GM12878 (cell line): ENCODE measurements around the gene CC2D1A. TPM values are rescaled to one million over a fixed set of nuclear protein-coding genes. Genes with fewer than 3 reads are reported as not detected.
"Not testable (repeated sequence)": the region's sequence is repeated elsewhere in the genome, so short reads cannot be mapped to it uniquely, and the experiment has no call there.

Source experiments
- ATAC-seq: fragments of 200-7000 bp; cut with Tn5 transposase; 3 replicates; pipeline ENCODE4 v1.9.1; 2020; ENCODE audit warnings: mild to moderate bottlenecking, moderate library complexity
- BruUV-seq: library from RNA; stranded (reverse); fragments of 400-500 nt; replicated peaks from 2 replicates; lab custom pipeline; 2021; lab: Mats Ljungman, UMichigan
- CTCF ChIA-PET: fragments of 300-600 bp; sonication (Branson Sonifier 250); formaldehyde crosslinking; extraction: SDS; loops from one replicate; lab custom pipeline; 2021; ENCODE audit warnings: inconsistent platforms; lab: Yijun Ruan, JAX
- POLR2A ChIA-PET: fragments of 350-600 bp; formaldehyde crosslinking; extraction: SDS; loops from one replicate; lab custom pipeline; 2021; ENCODE audit warnings: inconsistent platforms; lab: Charles Lee
- RAD21 ChIA-PET: fragments of 300-600 bp; sonication (Branson Sonifier 250); formaldehyde crosslinking; loops from one replicate; lab custom pipeline; 2023; ENCODE audit warnings: antibody characterized with exemption; ENCODE audit not compliant: unreplicated experiment; lab: Charles Lee
- SMC1A ChIA-PET: fragments of 300-600 bp; sonication (Branson Sonifier 250); formaldehyde crosslinking; loops from one replicate; lab custom pipeline; 2023; ENCODE audit not compliant: unreplicated experiment, uncharacterized antibody; lab: Charles Lee
- DNase-seq: peaks from one replicate; pipeline ENCODE4 v3.0.0-alpha.2; 2011; ENCODE audit warnings: low read depth, low spot score
- FAIRE-seq: peaks from 3 replicates; lab custom pipeline; 2011; peaks lifted over from hg19 to GRCh38; lab: Jason Lieb, UNC
- H2AFZ ChIP-seq: 2 replicates; pipeline ENCODE4 v1.6.0; 2011; ENCODE audit warnings: low read depth, low read length, control low read depth; ENCODE audit not compliant: control insufficient read depth
- H3K27ac ChIP-seq: 2 replicates; pipeline ENCODE4 v1.5.1; 2011; ENCODE audit warnings: control low read depth; ENCODE audit not compliant: control insufficient read depth, insufficient read depth
- H3K27me3 ChIP-seq, 2 experiments: replicated peaks in 1 of 2; 2 replicates each; pipeline versions ENCODE4 v1.6.0 to v1.6.1; 2011; ENCODE audit warnings: low read length in 1 of 2; ENCODE audit not compliant: control insufficient read depth in 2 of 2, insufficient read depth in 2 of 2
- H3K36me3 ChIP-seq, 2 experiments: 2 replicates each; pipeline ENCODE4 v1.5.1; 2011; ENCODE audit warnings: low read length in 1 of 2; ENCODE audit not compliant: control insufficient read depth in 2 of 2, insufficient read depth in 2 of 2
- H3K4me1 ChIP-seq: 2 replicates; pipeline ENCODE4 v1.6.1; 2011; ENCODE audit warnings: mild to moderate bottlenecking, low read length, moderate library complexity, mixed read lengths; ENCODE audit not compliant: control insufficient read depth, insufficient read depth
- H3K4me2 ChIP-seq: 2 replicates; pipeline ENCODE4 v1.6.0; 2011; ENCODE audit warnings: control low read depth; ENCODE audit not compliant: control insufficient read depth, insufficient read depth
- H3K4me3 ChIP-seq: fragments of 200-600 bp; sonication (generic); 2 replicates; pipeline ENCODE4 v1.5.1; 2016
- H3K79me2 ChIP-seq: 2 replicates; pipeline ENCODE4 v1.6.0; 2011; ENCODE audit warnings: low read length; ENCODE audit not compliant: control insufficient read depth, insufficient read depth
- H3K9ac ChIP-seq: 2 replicates; pipeline ENCODE4 v1.8.0; 2011; ENCODE audit warnings: low read length, control low read depth, mixed read lengths; ENCODE audit not compliant: control insufficient read depth, insufficient read depth
- H3K9me3 ChIP-seq: replicated peaks from 3 replicates; pipeline ENCODE4 v1.5.1; 2011; ENCODE audit warnings: mild to moderate bottlenecking, low read length; ENCODE audit not compliant: control insufficient read depth, insufficient read depth
- H4K20me1 ChIP-seq: 2 replicates; pipeline ENCODE4 v1.6.0; 2011; ENCODE audit not compliant: control insufficient read depth, insufficient read depth
- BMI1 ChIP-seq: fragments of 450-650 bp; IDR thresholded peaks from 2 replicates; pipeline ENCODE4 v1.6.1; 2016; ENCODE audit warnings: mild to moderate bottlenecking, moderate library complexity, borderline replicate concordance
- HCFC1 ChIP-seq: fragments of 150-350 bp; IDR thresholded peaks from 2 replicates; pipeline ENCODE4 v1.6.1; 2014; ENCODE audit warnings: low read length
- KLF5 ChIP-seq: fragments of 450-650 bp; IDR thresholded peaks from 2 replicates; pipeline ENCODE4 v1.6.1; 2014; ENCODE audit warnings: mild to moderate bottlenecking; ENCODE audit not compliant: partially characterized antibody
- MYC ChIP-seq: IDR thresholded peaks from 2 replicates; pipeline ENCODE4 v1.6.1; 2011; ENCODE audit warnings: mild to moderate bottlenecking, low read length, moderate library complexity, inconsistent platforms; ENCODE audit not compliant: insufficient read depth, insufficient replicate concordance, insufficient read length, severe bottlenecking
- PML ChIP-seq: IDR thresholded peaks from 2 replicates; pipeline ENCODE4 v1.6.1; 2012; ENCODE audit warnings: low read length, inconsistent platforms
- REST ChIP-seq: IDR thresholded peaks from 2 replicates; pipeline ENCODE4 v1.6.1; 2012; ENCODE audit warnings: mild to moderate bottlenecking, low read depth, low read length
- SP1 ChIP-seq: IDR thresholded peaks from one replicate; pipeline ENCODE4 v1.6.1; 2011; ENCODE audit warnings: low read depth, low read length
- ZNF384 ChIP-seq: IDR thresholded peaks from 2 replicates; pipeline ENCODE4 v1.6.1; 2012; ENCODE audit warnings: low read depth, mild to moderate bottlenecking, low read length, improper control_type of control experiment, borderline replicate concordance
- WGBS: methylation state at CpG from one replicate; pipeline ENCODE4 v1.1.6; 2016; ENCODE audit warnings: low lambda C conversion rate; ENCODE audit not compliant: insufficient replicate concordance, insufficient coverage; ENCODE audit errors: missing lambda C conversion rate; 5-methylcytosine and 5-hydroxymethylcytosine counted together
- in situ Hi-C: fragments of 300-500 bp; cut with MboI; formaldehyde crosslinking; loops from 9 replicates; pipeline ENCODE4 v1.14.3; 2018; ENCODE audit warnings: mixed read lengths
- intact Hi-C: fragments of 100-400 bp; cut with micrococcal nuclease; formaldehyde crosslinking; loops from one replicate; pipeline ENCODE4 v1.14.2; 2022; ENCODE audit not compliant: unreplicated experiment
- polyA plus RNA-seq, 11 experiments: library from polyadenylated mRNA; depleted of rRNA in 4 of 11; unstranded in 6 of 11; stranded (reverse) in 5 of 11; fragments of >200 nt; fragmentation: Nextera tagmentation in 4 of 11; fragmentation: Illumina TruSeq in 1 of 11; extraction: Ambion mirVana in 4 of 11; extraction: Trizol in 1 of 11; gene quantifications; 1 replicate in 1 of 11; 2 replicates in 10 of 11; pipeline versions ENCODE4 v1.2.1 to v1.2.3, GENCODE V29; 2011 to 2016; ENCODE audit warnings: inconsistent platforms in 2 of 11, missing spikeins in 2 of 11, low read depth in 1 of 11
- total RNA-seq, 4 experiments: library from RNA; depleted of rRNA in 3 of 4; stranded (reverse); fragments of >200 nt in 3 of 4; fragmentation: Illumina TruSeq in 1 of 4; extraction: Trizol in 1 of 4; gene quantifications; 2 replicates each; pipeline versions ENCODE4 v1.2.1 to v1.2.3, GENCODE V29; 2013 to 2021
- TF ChIP-seq, protein P1 (sequence below): fragments of 450-650 bp; IDR thresholded peaks from 2 replicates; pipeline ENCODE4 v1.6.1; 2017; ENCODE audit warnings: mild to moderate bottlenecking, low read depth, inconsistent platforms; ENCODE audit not compliant: poor library complexity, severe bottlenecking

The CC2D1A gene
- total and polyA plus RNA-seq, 10 of the 15 experiments (the other 5 are each of a cell fraction or from before 2014, with no cell fraction given): 0.13 to 36.1 (median 16.1) TPM

GRCh38 chr19:13969897-13970296 is 63.9 kb downstream of the CC2D1A start:
- FAIRE-seq: no peak
- ChIA-PET SMC1A (no interaction called here), CTCF (no interaction called here), RAD21 (no interaction called here), POLR2A (interaction anchor here (0.6 kb wide), 1 partner anchor 37 kb away, joined by 4 read pairs; no protein-coding TSS in a partner anchor)
- no peak overlapping the region for H2AFZ ChIP-seq
- 96% methylated on average over 17 of the region's 18 CpGs for WGBS
- no peaks in the 10 kb centered on the region for H3K9me3 ChIP-seq
- H3K4me3 ChIP-seq: no peak overlapping the region
- no peaks in the 10 kb centered on the region for H3K79me2 ChIP-seq
- no peak for TF ChIP-seq SP1
- no peak for TF ChIP-seq MYC
- no peak for TF ChIP-seq KLF5
- no peak for TF ChIP-seq BMI1
- TF ChIP-seq PML: no peak
- TF ChIP-seq, protein P1, sequence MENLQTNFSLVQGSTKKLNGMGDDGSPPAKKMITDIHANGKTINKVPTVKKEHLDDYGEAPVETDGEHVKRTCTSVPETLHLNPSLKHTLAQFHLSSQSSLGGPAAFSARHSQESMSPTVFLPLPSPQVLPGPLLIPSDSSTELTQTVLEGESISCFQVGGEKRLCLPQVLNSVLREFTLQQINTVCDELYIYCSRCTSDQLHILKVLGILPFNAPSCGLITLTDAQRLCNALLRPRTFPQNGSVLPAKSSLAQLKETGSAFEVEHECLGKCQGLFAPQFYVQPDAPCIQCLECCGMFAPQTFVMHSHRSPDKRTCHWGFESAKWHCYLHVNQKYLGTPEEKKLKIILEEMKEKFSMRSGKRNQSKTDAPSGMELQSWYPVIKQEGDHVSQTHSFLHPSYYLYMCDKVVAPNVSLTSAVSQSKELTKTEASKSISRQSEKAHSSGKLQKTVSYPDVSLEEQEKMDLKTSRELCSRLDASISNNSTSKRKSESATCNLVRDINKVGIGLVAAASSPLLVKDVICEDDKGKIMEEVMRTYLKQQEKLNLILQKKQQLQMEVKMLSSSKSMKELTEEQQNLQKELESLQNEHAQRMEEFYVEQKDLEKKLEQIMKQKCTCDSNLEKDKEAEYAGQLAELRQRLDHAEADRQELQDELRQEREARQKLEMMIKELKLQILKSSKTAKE: no peak
- no peak for TF ChIP-seq REST
- no peak for TF ChIP-seq ZNF384
- TF ChIP-seq HCFC1: no peak
- H3K4me2 ChIP-seq: no peak overlapping the region
- no peaks in the 10 kb centered on the region for H4K20me1 ChIP-seq
- peaks cover 0 to 5% of the 10 kb centered on the region in 2 experiments; a peak in 3 of 4 replicates for H3K36me3 ChIP-seq
- ATAC-seq: no peak
- no peak overlapping the region for H3K27ac ChIP-seq
- intact Hi-C loops: no loop called here
- no peak for DNase-seq
- H3K4me1 ChIP-seq: no peaks in the 10 kb centered on the region
- no TSS peak for BruUV-seq
- H3K27me3 ChIP-seq: no peaks in the 10 kb centered on the region
- no peak overlapping the region for H3K9ac ChIP-seq
- in situ Hi-C loops: no loop called here

GRCh38 chr19:13971868-13972267 is 65.9 kb downstream of the CC2D1A start:
- BruUV-seq, H3K27ac ChIP-seq, H2AFZ ChIP-seq, SMC1A ChIA-PET, ATAC-seq, H3K4me1 ChIP-seq, H3K4me3 ChIP-seq, H3K79me2 ChIP-seq, H3K27me3 ChIP-seq, intact Hi-C loops, H3K9me3 ChIP-seq, in situ Hi-C loops, H3K4me2 ChIP-seq, FAIRE-seq, H3K36me3 ChIP-seq, H4K20me1 ChIP-seq, DNase-seq, H3K9ac ChIP-seq: not testable (repeated sequence)
- ChIA-PET CTCF (interaction anchor here (1.6 kb wide), 1 partner anchor 87 kb away, joined by 4 read pairs; no protein-coding TSS in a partner anchor), POLR2A (interaction anchor here (0.7 kb wide), 3 partner anchors 27 to 634 kb away, joined by 4 to 5 read pairs (median 5); no protein-coding TSS in a partner anchor), RAD21 (interaction anchor here (0.7 kb wide), 1 partner anchor 78 kb away, joined by 3 read pairs; no protein-coding TSS in a partner anchor)
- 90% methylated on average over 14 of the region's 15 CpGs for WGBS
